Lung (tissue), 12 donors: ENCODE measurements around the gene PTTG2. TPM values are rescaled to one million over a fixed set of nuclear protein-coding genes. Genes with fewer than 3 reads are reported as not detected.
A peak's percentile ranks its signal among the peaks of the same experiment; 100 is the strongest.

Source experiments
- ATAC-seq: fragments of 200-7000 bp; cut with Tn5 transposase; one replicate; pipeline ENCODE4 v1.9.1; 2020; ENCODE audit warnings: moderate number of reproducible peaks; ENCODE audit not compliant: insufficient read depth, low FRiP score
- DNase-seq, 3 donors: peaks; one replicate each; pipeline ENCODE4 v3.0.0-alpha.2; 2013 to 2017
- H3K27ac ChIP-seq, 2 donors: one replicate each; pipeline ENCODE4 v1.5.1; 2013; ENCODE audit warnings: mild to moderate bottlenecking in 2 of 2, moderate library complexity in 2 of 2, control low read depth in 1 of 2, inconsistent platforms in 1 of 2, low read depth in 1 of 2, low read length in 1 of 2
- H3K27me3 ChIP-seq, 3 donors: one replicate each; pipeline ENCODE4 v1.5.1; 2013; ENCODE audit warnings: low read length in 2 of 3; ENCODE audit not compliant: control insufficient read depth in 3 of 3, insufficient read depth in 3 of 3
- H3K36me3 ChIP-seq, 4 donors: one replicate each; pipeline ENCODE4 v1.5.1; 2013; ENCODE audit warnings: low read length in 4 of 4, mild to moderate bottlenecking in 1 of 4, moderate library complexity in 1 of 4; ENCODE audit not compliant: control insufficient read depth in 4 of 4, insufficient read depth in 4 of 4
- H3K4me1 ChIP-seq, 5 donors: one replicate each; pipeline ENCODE4 v1.5.1; 2013; ENCODE audit warnings: low read length in 5 of 5, mild to moderate bottlenecking in 2 of 5, moderate library complexity in 1 of 5; ENCODE audit not compliant: control insufficient read depth in 5 of 5, insufficient read depth in 5 of 5
- H3K4me3 ChIP-seq: one replicate; pipeline ENCODE4 v1.5.1; 2013; ENCODE audit warnings: mild to moderate bottlenecking, control low read depth, moderate library complexity
- H3K9ac ChIP-seq, 2 donors: one replicate each; pipeline ENCODE4 v1.5.1; 2013; ENCODE audit warnings: low read length in 2 of 2, control low read depth in 1 of 2; ENCODE audit not compliant: insufficient read depth in 1 of 2
- H3K9me3 ChIP-seq, 4 donors: one replicate each; pipeline ENCODE4 v1.5.1; 2013; ENCODE audit warnings: low read length in 3 of 4, mild to moderate bottlenecking in 1 of 4, moderate library complexity in 1 of 4; ENCODE audit not compliant: control insufficient read depth in 4 of 4, insufficient read depth in 3 of 4
- WGBS, 2 donors: extraction: QIAGEN DNeasy Blood & Tissue Kit; methylation state at CpG; one replicate each; pipeline ENCODE4 v1.1.7; 2013; 5-methylcytosine and 5-hydroxymethylcytosine counted together
- polyA plus RNA-seq, 2 donors: library from polyadenylated mRNA; stranded (reverse); fragments of 200-250 nt; gene quantifications; one replicate each; pipeline ENCODE4 v1.2.1, GENCODE V29; 2013
- total RNA-seq, 2 donors: library from RNA; depleted of rRNA in 1 of 2; stranded (reverse); fragments of >200 nt in 1 of 2; gene quantifications; one replicate each; pipeline ENCODE4 v1.2.1, GENCODE V29; 2014 to 2021
- TF ChIP-seq, protein P1 (sequence below): IDR thresholded peaks from 2 replicates; pipeline ENCODE4 v1.5.1; 2012; ENCODE audit warnings: mild to moderate bottlenecking; ENCODE audit errors: control extremely low read depth, extremely low read depth
- donor health status: control.
- donor health status: control.
- donor health status: Bipolar disorder and iron deficiency.
- donor health status: healthy.
- donor health status: DM: yes; HTN: yes; CAD: no.

PTTG2 gene
- total and polyA plus RNA-seq, 4 donors: 0.11 to 0.52 TPM; not detected in 2

GRCh38 chr4:37978248-37978924 lies 18.2 kb downstream of the PTTG2 start:
- no peak for ATAC-seq
- no peaks in the 10 kb centered on the region for H3K27me3 ChIP-seq
- peaks cover 4 to 13% (median 11%) of the 10 kb centered on the region in 5 donors for H3K4me1 ChIP-seq
- H3K4me3 ChIP-seq: peak overlapping the region; percentile 74
- WGBS, 2 donors: 23 to 30% methylated on average over 11 of the region's 11 CpGs
- H3K36me3 ChIP-seq: no peaks in the 10 kb centered on the region
- DNase-seq: peak; percentile 19 to 39 (median 33)
- no peaks in the 10 kb centered on the region for H3K9me3 ChIP-seq
- peak overlapping the region; percentile 96 to 98 for H3K27ac ChIP-seq
- TF ChIP-seq, protein P1, sequence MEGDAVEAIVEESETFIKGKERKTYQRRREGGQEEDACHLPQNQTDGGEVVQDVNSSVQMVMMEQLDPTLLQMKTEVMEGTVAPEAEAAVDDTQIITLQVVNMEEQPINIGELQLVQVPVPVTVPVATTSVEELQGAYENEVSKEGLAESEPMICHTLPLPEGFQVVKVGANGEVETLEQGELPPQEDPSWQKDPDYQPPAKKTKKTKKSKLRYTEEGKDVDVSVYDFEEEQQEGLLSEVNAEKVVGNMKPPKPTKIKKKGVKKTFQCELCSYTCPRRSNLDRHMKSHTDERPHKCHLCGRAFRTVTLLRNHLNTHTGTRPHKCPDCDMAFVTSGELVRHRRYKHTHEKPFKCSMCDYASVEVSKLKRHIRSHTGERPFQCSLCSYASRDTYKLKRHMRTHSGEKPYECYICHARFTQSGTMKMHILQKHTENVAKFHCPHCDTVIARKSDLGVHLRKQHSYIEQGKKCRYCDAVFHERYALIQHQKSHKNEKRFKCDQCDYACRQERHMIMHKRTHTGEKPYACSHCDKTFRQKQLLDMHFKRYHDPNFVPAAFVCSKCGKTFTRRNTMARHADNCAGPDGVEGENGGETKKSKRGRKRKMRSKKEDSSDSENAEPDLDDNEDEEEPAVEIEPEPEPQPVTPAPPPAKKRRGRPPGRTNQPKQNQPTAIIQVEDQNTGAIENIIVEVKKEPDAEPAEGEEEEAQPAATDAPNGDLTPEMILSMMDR: no peak
- H3K9ac ChIP-seq: peak overlapping the region in 1 of 2 donors; percentile 83

- WGBS, 2 donors: 92 to 100% methylated on average over 1 of the region's 1 CpG
- Histone ChIP-seq H3K4me3 (no peak overlapping the region), H3K4me1 (peaks cover 4 to 13% (median 11%) of the 10 kb centered on the region in 5 donors), H3K36me3 (no peaks in the 10 kb centered on the region), H3K27ac (no peak overlapping the region), H3K9me3 (no peaks in the 10 kb centered on the region), H3K27me3 (no peaks in the 10 kb centered on the region), H3K9ac (no peak overlapping the region)
- TF ChIP-seq, protein P1: no peak
- DNase-seq (no peak), ATAC-seq (no peak)
Measured at GRCh38 chr4:37980246-37980645, 20.0 kb downstream of the PTTG2 start.

DNA sequence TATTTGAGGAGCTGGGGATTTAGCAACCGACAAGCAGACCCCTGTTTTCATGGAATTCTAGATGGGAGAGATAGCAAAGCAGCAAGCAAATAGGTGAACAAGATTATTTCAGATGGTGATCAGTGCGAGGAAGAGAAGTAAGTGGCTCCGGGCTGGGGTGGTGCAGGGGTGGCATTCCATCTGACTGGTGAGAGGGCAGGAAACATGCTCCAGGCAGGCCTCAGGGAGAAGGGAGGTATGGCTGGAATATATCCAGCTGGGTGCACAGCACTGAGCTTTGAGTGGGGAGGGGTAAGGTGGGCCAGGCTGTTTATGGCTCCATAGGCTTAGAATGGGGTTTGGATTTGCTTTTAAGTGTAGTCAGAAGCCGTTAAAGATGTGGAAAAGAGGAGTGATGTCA lies 21.2 kb downstream of the PTTG2 start:
- Histone ChIP-seq H3K4me1 (peaks cover 4 to 13% (median 8%) of the 10 kb centered on the region in 5 donors), H3K27me3 (no peaks in the 10 kb centered on the region), H3K27ac (peak overlapping the region in 1 of 2 donors; percentile 41), H3K9ac (no peak overlapping the region), H3K36me3 (no peaks in the 10 kb centered on the region), H3K4me3 (no peak overlapping the region), H3K9me3 (no peaks in the 10 kb centered on the region)
- DNase-seq (no peak), ATAC-seq (no peak)
- TF ChIP-seq, protein P1: no peak
- 66 to 75% methylated on average over 4 of the region's 4 CpGs for WGBS, 2 donors
